Mesothelial cell of epicardium (in vitro differentiated cells): Measurements from ENCODE around the gene MED13L. TPM values are rescaled to one million over a fixed set of nuclear protein-coding genes. Genes with fewer than 3 reads are reported as not detected.
"Not testable (repeated sequence)": the region's sequence is repeated elsewhere in the genome, so short reads cannot be mapped to it uniquely, and the experiment has no call there.

Experiments
- DNase-seq, 2 experiments: peaks; one replicate each; pipeline ENCODE4 v3.0.0; 2021; ENCODE audit warnings: low spot score in 2 of 2; ENCODE audit not compliant: unreplicated experiment in 2 of 2
- H3K27ac Mint-ChIP-seq: 2 replicates; pipeline ENCODE4 v1.8.0; 2021; ENCODE audit warnings: mixed read lengths
- H3K27me3 Mint-ChIP-seq: 2 replicates; pipeline ENCODE4 v1.8.0; 2021; ENCODE audit warnings: low read depth, mixed read lengths
- H3K36me3 Mint-ChIP-seq: 2 replicates; pipeline ENCODE4 v1.8.0; 2021; ENCODE audit warnings: mixed read lengths
- H3K4me1 Mint-ChIP-seq: 2 replicates; pipeline ENCODE4 v1.8.0; 2021; ENCODE audit warnings: mixed read lengths
- H3K4me3 Mint-ChIP-seq: 2 replicates; pipeline ENCODE4 v1.8.0; 2021; ENCODE audit warnings: mild to moderate bottlenecking, moderate library complexity, mixed read lengths
- H3K9me3 Mint-ChIP-seq: 2 replicates; pipeline ENCODE4 v1.8.0; 2021; ENCODE audit warnings: mixed read lengths
- total RNA-seq: library from RNA; stranded (reverse); gene quantifications from 3 replicates; pipeline ENCODE4 v1.2.1, GENCODE V29; 2021
- TF ChIP-seq, protein P1 (sequence below): fragments of 200-600 bp; sonication (generic); IDR thresholded peaks from one replicate; pipeline ENCODE4 v1.5.0; 2021; ENCODE audit warnings: antibody characterized with exemption; ENCODE audit not compliant: unreplicated experiment

Gene MED13L
- total RNA-seq, 1 donor from 2014 or later, result 179 TPM

DNA sequence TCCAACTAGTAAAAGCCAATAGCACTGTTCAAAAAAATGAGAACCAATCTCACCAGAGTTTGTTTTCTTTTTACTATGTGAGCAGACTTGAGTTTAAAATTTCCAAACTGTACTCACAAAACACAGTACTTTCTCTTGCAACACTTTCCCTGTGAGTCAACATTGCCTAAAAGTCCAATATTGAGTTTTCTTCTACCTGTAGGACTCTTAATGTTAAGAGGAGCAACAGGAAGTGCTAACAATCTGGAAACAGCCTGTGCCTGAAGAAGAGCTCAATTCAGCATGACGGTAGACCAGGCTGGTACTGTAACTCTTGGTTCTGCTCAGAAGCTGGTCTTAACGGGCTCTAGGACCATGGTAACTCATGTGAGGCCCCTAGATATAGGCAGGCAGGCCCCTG is 144.3 kb downstream of the MED13L start:
- no peak overlapping the region for H3K27ac Mint-ChIP-seq

DNA sequence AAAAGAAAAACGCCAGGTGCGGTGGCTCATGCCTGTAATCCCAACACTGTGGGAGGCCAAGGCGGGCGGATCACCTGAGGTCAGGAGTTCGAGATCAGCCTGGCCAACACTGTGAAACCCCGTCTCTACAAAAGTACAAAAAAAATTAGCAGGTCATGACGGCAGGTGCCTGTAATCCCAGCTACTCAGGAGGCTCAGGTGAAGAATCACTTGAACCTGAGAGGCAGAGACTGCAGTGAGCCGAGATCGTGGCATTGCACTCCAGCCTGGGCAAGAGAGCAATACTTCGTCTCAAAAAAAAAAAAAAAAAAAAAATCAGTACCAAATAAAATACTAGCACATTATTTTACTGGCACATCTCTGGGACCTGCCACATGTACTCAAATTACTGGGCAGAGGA is 145.5 kb downstream of the MED13L start:
- peaks cover 34% of the 10 kb centered on the region for H3K4me1 Mint-ChIP-seq
- H3K4me3 Mint-ChIP-seq, H3K27ac Mint-ChIP-seq, H3K36me3 Mint-ChIP-seq, H3K27me3 Mint-ChIP-seq, H3K9me3 Mint-ChIP-seq, DNase-seq: not testable (repeated sequence)

More for the DNA sequence above, 144.3 kb downstream of the MED13L start:
- no peaks in the 10 kb centered on the region for H3K9me3 Mint-ChIP-seq
- TF ChIP-seq, protein P1, sequence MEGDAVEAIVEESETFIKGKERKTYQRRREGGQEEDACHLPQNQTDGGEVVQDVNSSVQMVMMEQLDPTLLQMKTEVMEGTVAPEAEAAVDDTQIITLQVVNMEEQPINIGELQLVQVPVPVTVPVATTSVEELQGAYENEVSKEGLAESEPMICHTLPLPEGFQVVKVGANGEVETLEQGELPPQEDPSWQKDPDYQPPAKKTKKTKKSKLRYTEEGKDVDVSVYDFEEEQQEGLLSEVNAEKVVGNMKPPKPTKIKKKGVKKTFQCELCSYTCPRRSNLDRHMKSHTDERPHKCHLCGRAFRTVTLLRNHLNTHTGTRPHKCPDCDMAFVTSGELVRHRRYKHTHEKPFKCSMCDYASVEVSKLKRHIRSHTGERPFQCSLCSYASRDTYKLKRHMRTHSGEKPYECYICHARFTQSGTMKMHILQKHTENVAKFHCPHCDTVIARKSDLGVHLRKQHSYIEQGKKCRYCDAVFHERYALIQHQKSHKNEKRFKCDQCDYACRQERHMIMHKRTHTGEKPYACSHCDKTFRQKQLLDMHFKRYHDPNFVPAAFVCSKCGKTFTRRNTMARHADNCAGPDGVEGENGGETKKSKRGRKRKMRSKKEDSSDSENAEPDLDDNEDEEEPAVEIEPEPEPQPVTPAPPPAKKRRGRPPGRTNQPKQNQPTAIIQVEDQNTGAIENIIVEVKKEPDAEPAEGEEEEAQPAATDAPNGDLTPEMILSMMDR, result no peak
- no peaks in the 10 kb centered on the region for H3K36me3 Mint-ChIP-seq
- no peak for DNase-seq
- no peak overlapping the region for H3K4me3 Mint-ChIP-seq
- H3K4me1 Mint-ChIP-seq, result peaks cover 29% of the 10 kb centered on the region
- no peaks in the 10 kb centered on the region for H3K27me3 Mint-ChIP-seq

DNA sequence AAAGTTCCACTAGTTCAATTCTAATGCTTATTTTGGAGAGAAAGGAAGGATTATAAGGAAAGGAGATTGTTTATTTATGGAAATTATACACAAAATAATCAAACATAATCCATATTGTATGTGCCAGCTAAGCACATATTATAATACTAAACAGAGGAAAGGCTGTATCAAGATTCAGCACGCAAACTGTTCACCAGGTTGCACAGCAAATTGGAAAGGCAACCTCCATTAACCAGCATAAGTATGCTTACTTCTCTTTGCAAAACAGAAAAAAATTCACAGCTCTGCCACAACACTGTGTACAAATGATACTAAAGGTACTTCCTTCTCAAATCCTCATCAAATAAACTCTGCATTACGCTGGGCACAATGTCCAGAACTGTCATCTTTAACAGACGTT is 146.3 kb downstream of the MED13L start:
- Mint-ChIP-seq H3K9me3 (no peaks in the 10 kb centered on the region), H3K4me3 (no peak overlapping the region), H3K27me3 (no peaks in the 10 kb centered on the region), H3K27ac (no peak overlapping the region), H3K4me1 (peaks cover 40% of the 10 kb centered on the region), H3K36me3 (no peaks in the 10 kb centered on the region)
- DNase-seq, result no peak
- TF ChIP-seq, protein P1, result no peak

DNA sequence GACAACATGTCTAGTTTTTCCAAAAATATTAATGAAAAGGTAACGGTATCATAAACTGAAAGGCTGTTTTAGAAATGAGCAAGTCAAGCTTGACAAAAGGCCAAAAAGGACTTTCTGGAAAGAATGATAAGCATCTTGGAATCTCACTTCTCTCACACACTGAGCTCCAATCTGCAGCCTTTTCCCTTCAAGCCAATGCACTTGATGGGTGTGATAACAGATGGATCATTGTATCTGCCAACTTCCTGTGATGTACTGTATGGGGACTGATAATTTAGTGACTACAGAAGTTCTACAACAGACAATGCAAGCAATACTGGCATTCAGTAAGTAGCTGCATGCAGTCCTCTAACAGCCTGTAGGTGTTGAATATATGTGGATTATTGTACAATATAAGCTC is 147.1 kb downstream of the MED13L start:
- Mint-ChIP-seq H3K4me1 (peaks cover 45% of the 10 kb centered on the region), H3K27me3 (no peaks in the 10 kb centered on the region), H3K4me3 (no peak overlapping the region), H3K9me3 (no peaks in the 10 kb centered on the region), H3K27ac (no peak overlapping the region), H3K36me3 (no peaks in the 10 kb centered on the region)
- TF ChIP-seq, protein P1, result no peak
- DNase-seq, result no peak

DNA sequence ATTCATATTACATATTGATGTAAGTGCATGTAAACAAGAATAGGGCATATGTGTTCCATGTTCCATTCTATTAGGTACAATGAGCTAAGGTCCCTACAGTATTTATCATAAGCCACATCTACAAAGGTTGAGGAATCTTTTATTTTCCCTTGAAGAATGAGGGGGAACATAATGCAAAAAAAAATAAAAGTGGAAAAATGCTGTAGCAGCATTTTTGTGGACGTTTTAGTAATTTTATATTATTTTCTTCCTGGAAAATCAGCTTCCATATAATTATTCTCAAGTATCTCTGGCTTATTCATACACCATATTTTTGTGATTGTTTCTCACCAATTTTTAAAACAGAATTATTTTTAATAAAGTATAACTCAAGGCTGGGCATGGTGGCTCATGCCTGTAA is 148.7 kb downstream of the MED13L start:
- Mint-ChIP-seq H3K9me3 (no peaks in the 10 kb centered on the region), H3K27ac (no peak overlapping the region), H3K27me3 (no peaks in the 10 kb centered on the region), H3K36me3 (no peaks in the 10 kb centered on the region), H3K4me3 (no peak overlapping the region), H3K4me1 (peaks cover 53% of the 10 kb centered on the region)
- TF ChIP-seq, protein P1, result no peak
- DNase-seq, result no peak

DNA sequence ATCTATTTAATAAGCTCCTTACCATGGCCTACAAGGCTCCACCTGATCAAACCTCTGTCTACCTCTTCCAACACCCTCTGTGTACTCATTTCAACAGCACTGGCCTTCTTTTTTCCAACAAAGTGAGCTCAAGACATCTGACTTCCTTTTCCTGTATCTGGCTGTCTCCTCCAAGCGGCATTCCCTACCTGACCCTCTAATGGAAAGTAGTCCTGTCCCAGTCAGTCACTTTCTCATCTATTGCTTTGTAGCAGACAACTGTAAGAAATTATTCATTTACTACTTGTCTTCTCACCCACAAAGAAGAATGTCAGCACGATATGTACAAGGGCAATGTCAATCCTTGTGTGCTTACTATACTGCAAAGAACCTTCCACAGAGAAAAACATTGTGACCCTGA is 149.6 kb downstream of the MED13L start:
- H3K27ac Mint-ChIP-seq, result peak overlapping the region; percentile 14
- no peak for DNase-seq
- no peaks in the 10 kb centered on the region for H3K36me3 Mint-ChIP-seq
- TF ChIP-seq, protein P1, result no peak
- H3K27me3 Mint-ChIP-seq, result no peaks in the 10 kb centered on the region
- H3K4me3 Mint-ChIP-seq, result no peak overlapping the region
- no peaks in the 10 kb centered on the region for H3K9me3 Mint-ChIP-seq
- H3K4me1 Mint-ChIP-seq, result peaks cover 54% of the 10 kb centered on the region
